Endothelial cell of umbilical vein (primary cell): Measurements from ENCODE around the gene TRIM52.

Source experiments
- EZH2 ChIP-seq: IDR thresholded peaks from 2 replicates; pipeline ENCODE4 v1.6.1; 2012; ENCODE audit warnings: borderline replicate concordance, low read depth, mild to moderate bottlenecking, moderate library complexity, low read length, inconsistent platforms; ENCODE audit not compliant: severe bottlenecking
- JUN ChIP-seq: IDR thresholded peaks from 2 replicates; pipeline ENCODE4 v1.6.1; 2011; ENCODE audit warnings: borderline replicate concordance, low read depth; ENCODE audit not compliant: insufficient read length, insufficient read depth
- MYC ChIP-seq: IDR thresholded peaks from one replicate; pipeline ENCODE4 v1.6.1; 2011; ENCODE audit warnings: mild to moderate bottlenecking, low read depth, low read length
- POLR2A ChIP-seq: IDR thresholded peaks from 2 replicates; pipeline ENCODE4 v1.6.1; 2012; ENCODE audit warnings: low read depth, mild to moderate bottlenecking, control low read depth, low read length
- POLR2AphosphoS5 ChIP-seq: IDR thresholded peaks from 2 replicates; pipeline ENCODE4 v1.6.1; 2012; ENCODE audit warnings: low read depth, mild to moderate bottlenecking, control low read depth, low read length, moderate library complexity; ENCODE audit not compliant: insufficient read depth
- TF ChIP-seq, protein P1 (sequence below), 2 donors: IDR thresholded peaks; 1 replicate in 1 of 2; 2 replicates in 1 of 2; pipeline ENCODE4 v1.5.1; 2011; ENCODE audit warnings: low read length in 2 of 2, mild to moderate bottlenecking in 2 of 2, moderate library complexity in 2 of 2, control low read depth in 1 of 2, inconsistent platforms in 1 of 2, low read depth in 1 of 2; ENCODE audit not compliant: insufficient read depth in 1 of 2; ENCODE audit errors: extremely low read depth in 1 of 2

DNA sequence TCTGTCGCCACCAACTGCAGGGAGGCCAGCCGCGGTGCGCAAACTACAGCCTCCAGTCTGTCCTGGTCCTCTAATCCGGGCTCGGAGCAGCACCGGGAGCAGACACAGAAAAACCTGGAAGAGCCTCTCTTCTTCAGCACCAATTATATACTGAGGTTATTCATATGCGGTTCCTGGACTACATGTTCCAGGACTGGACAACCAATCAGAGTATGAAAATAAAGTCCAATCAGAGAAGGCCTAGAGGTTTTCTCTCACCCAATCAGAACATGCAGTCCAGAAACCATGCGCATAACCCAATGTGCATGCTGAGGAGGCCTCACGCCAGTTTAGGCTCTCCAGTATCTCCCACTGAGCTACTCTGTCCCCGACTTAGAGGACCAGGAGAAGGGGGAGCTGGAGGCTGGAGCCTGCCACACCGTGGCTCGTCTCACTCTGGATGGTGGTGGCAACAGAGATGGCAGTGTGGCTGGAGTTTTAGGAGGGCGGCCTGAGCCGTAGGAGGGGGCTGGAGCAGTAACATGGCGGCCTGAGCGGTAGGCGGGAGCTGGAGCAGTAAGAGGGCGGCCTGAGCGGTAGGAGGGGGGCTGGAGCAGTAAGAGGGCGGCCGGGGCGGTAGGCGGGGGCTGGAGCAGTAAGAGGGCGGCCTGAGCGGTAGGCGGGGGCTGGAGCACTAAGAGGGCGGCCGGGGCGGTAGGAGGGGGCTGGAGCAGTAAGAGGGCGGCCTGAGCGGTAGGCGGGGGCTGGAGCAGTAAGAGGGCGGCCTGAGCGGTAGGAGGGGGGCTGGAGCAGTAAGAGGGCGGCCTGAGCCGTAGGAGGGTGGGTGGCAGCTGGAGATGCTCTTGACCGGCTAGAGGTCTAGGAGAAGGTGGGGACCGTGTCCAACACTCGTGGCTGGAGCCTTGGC, 20.4 kb upstream of the TRIM52 start:
- TF ChIP-seq POLR2A, result no peak
- TF ChIP-seq, protein P1, sequence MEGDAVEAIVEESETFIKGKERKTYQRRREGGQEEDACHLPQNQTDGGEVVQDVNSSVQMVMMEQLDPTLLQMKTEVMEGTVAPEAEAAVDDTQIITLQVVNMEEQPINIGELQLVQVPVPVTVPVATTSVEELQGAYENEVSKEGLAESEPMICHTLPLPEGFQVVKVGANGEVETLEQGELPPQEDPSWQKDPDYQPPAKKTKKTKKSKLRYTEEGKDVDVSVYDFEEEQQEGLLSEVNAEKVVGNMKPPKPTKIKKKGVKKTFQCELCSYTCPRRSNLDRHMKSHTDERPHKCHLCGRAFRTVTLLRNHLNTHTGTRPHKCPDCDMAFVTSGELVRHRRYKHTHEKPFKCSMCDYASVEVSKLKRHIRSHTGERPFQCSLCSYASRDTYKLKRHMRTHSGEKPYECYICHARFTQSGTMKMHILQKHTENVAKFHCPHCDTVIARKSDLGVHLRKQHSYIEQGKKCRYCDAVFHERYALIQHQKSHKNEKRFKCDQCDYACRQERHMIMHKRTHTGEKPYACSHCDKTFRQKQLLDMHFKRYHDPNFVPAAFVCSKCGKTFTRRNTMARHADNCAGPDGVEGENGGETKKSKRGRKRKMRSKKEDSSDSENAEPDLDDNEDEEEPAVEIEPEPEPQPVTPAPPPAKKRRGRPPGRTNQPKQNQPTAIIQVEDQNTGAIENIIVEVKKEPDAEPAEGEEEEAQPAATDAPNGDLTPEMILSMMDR (IDR thresholded peaks at IDR 0.05; ENCODE audit: extremely low read depth in 1 of 2, insufficient read depth in 1 of 2, low read depth in 1 of 2, low read length in 2 of 2), result no peak
- no peak for TF ChIP-seq POLR2AphosphoS5
- no peak for TF ChIP-seq EZH2
- TF ChIP-seq JUN, result no peak
- TF ChIP-seq MYC, result no peak
